ENCODE results near the gene UBE2I.

Gene UBE2I

DNA sequence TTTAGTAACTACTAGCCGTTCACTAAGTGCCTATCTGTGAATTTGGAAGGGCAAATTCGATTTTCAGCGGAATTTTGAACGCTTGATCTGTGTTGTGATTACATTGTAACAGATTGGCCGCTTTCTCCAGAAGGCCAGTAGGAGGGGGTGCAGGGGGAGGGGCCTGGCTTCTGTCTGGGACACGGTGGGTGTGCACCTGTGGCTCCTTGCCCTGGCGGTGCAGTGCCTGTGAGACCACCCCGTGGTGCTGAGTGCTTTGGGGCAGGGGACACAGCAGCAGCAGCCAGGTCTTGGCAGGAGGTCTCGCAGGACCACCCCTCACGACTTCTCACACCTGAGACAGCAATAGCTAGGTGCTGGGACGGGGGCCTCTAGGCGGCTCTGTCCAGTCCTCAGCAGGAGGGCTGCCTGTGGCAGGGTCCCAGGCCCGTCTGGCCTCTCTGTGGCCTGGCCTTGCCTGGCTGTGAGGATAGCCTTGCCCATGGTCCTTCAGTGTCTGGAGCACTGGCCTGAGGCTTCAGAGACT is 1.8 kb downstream of the UBE2I start:
- H3K27ac ChIP-seq = peak overlapping the region in 1 of 2 donors; percentile 50
- intact Hi-C loops (cut with DNase I; ENCODE audit: low total_unique reads) = no loop called here

DNA sequence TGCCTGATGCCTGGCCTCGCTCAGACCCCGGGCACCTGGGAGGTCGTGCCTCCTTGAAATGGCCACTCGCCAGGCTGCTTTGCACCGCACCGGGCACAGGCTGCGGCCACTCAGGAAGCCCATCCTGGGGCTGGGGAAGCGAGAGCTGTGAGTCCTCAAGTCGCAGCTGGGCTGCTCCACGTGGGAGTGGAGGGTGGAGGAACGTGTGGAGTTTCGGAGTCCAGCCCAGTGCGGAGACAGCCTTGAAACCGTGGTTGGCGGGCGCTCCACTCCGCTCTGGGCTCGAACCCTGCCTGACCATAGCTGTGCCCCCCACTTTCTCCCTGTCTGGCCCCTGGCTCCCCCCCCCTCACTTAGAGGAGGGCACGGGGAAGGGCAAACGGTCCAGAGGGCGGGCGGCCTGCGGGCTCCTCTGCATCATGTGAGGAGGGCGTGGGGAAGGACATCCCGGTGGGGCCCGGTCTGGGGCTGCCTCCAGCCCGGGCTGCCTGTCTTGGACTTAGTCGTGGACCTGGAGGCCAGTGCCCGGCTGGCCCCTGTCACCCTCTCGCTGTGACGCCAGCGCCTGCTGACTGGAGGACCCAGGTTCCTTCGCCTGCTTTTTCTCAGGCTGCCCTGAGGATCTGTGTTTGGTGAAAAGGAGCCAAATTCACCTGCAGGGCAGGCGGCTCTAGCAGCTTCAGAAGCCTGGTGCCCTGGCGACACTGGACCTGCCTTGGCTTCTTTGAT is 2.5 kb downstream of the UBE2I start:
- Histone ChIP-seq H3K4me3 (peak overlapping the region; percentile 74 to 91), H3K27me3 (peaks cover 0 to 4% of the 10 kb centered on the region in 2 donors), H3K9me3 (no peaks in the 10 kb centered on the region), H3K27ac (no peak overlapping the region), H3K36me3 (peaks cover 26 to 42% (median 34%) of the 10 kb centered on the region in 3 donors), H3K4me1 (peaks cover 6 to 52% (median 32%) of the 10 kb centered on the region in 4 donors)
- intact Hi-C loops (cut with DNase I; ENCODE audit: low total_unique reads) = no loop called here
- no peak for DNase-seq
- TF ChIP-seq, protein P1, sequence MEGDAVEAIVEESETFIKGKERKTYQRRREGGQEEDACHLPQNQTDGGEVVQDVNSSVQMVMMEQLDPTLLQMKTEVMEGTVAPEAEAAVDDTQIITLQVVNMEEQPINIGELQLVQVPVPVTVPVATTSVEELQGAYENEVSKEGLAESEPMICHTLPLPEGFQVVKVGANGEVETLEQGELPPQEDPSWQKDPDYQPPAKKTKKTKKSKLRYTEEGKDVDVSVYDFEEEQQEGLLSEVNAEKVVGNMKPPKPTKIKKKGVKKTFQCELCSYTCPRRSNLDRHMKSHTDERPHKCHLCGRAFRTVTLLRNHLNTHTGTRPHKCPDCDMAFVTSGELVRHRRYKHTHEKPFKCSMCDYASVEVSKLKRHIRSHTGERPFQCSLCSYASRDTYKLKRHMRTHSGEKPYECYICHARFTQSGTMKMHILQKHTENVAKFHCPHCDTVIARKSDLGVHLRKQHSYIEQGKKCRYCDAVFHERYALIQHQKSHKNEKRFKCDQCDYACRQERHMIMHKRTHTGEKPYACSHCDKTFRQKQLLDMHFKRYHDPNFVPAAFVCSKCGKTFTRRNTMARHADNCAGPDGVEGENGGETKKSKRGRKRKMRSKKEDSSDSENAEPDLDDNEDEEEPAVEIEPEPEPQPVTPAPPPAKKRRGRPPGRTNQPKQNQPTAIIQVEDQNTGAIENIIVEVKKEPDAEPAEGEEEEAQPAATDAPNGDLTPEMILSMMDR (IDR thresholded peaks at IDR 0.05) = no peak

More for the DNA sequence above, 1.8 kb downstream of the UBE2I start:
- TF ChIP-seq, protein P1 (IDR thresholded peaks at IDR 0.05) = no peak
- no peak for DNase-seq
- Histone ChIP-seq H3K36me3 (peaks cover 20 to 36% (median 28%) of the 10 kb centered on the region in 3 donors), H3K9me3 (no peaks in the 10 kb centered on the region), H3K27me3 (peaks cover 0 to 4% of the 10 kb centered on the region in 2 donors), H3K4me3 (peak overlapping the region; percentile 74 to 91), H3K4me1 (peaks cover 6 to 52% (median 32%) of the 10 kb centered on the region in 4 donors)

DNA sequence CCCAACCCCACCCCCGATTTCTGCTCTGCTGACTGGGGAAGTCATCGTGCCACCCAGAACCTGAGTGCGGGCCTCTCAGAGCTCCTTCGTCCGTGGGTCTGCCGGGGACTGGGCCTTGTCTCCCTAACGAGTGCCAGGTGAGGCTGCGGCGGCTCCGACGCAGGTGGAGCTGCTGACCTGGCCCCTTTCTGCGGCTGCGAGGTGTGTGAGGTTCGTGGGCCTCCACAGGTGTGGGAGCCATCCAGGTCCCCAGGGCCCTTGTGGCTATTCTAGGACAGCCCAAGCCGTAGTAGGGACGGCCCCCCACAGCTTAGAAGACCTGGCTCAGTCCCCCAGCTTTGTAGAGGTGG is 3.0 kb downstream of the UBE2I start:
- peaks cover 32 to 47% (median 40%) of the 10 kb centered on the region in 3 donors for H3K36me3 ChIP-seq

DNA sequence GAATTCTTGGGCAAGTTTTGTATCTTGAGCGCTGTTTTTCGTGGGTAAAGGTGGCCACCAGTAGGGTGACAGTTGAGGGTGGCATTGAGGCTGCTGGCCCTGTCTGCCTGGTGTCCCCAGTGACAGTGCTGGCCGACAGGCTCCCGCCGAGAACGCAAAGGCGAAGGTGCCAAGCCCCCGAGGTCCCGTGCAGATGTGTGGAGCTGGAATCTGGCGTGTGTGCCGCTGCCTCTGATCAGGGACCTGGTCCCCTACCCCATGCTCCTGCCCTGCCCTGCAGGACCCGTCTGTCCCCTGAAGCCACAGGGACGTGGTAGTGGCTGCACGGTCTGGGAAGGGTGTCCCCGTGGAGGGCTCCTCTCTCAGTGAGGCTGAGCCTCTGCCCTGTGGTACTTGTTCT is 3.5 kb downstream of the UBE2I start:
- Histone ChIP-seq H3K27me3 (no peaks in the 10 kb centered on the region), H3K4me3 (no peak overlapping the region), H3K9me3 (no peaks in the 10 kb centered on the region), H3K27ac (no peak overlapping the region), H3K36me3 (peaks cover 36 to 52% (median 44%) of the 10 kb centered on the region in 3 donors), H3K4me1 (peaks cover 6 to 52% (median 32%) of the 10 kb centered on the region in 4 donors)
- TF ChIP-seq, protein P1 (IDR thresholded peaks at IDR 0.05) = no peak
- no peak for DNase-seq
- intact Hi-C loops (cut with DNase I; ENCODE audit: low total_unique reads) = no loop called here

More for the DNA sequence above, 3.0 kb downstream of the UBE2I start:
- TF ChIP-seq, protein P1 (IDR thresholded peaks at IDR 0.05) = no peak
- intact Hi-C loops (cut with DNase I; ENCODE audit: low total_unique reads) = no loop called here
- Histone ChIP-seq H3K27me3 (no peaks in the 10 kb centered on the region), H3K4me3 (peak overlapping the region in 1 of 2 donors; percentile 91), H3K27ac (no peak overlapping the region), H3K4me1 (peaks cover 6 to 52% (median 32%) of the 10 kb centered on the region in 4 donors), H3K9me3 (no peaks in the 10 kb centered on the region)
- DNase-seq = no peak

DNA sequence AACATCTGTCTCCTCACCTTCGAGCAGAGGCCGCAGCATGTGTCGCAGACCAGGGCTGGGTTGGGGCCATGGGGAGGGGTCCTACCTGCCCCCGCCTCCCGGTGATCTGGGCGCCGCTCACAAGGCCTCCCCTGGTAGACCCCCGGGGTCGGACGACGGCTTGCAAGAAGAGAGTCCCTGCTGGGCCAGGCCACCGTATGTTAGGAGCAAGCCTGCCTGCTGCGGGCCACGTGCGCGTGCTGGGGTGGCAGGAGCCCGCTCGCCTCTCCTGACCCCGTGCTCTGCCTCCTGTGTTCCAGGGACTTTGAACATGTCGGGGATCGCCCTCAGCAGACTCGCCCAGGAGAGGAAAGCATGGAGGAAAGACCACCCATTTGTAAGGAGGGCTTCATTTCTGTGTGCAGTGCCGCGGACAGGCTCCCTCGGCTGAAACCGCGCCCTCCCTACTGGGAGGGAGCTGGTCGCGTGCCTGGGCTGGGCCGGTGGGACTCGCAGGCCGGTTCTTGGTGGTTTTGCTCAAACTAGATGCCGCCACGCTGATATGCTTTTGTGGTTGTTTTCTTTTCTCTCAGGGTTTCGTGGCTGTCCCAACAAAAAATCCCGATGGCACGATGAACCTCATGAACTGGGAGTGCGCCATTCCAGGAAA is 4.4 kb downstream of the UBE2I start:
- Histone ChIP-seq H3K27me3 (no peaks in the 10 kb centered on the region), H3K4me1 (peaks cover 6 to 46% (median 32%) of the 10 kb centered on the region in 4 donors), H3K4me3 (no peak overlapping the region), H3K27ac (no peak overlapping the region), H3K36me3 (peaks cover 46 to 62% (median 54%) of the 10 kb centered on the region in 3 donors), H3K9me3 (no peaks in the 10 kb centered on the region)
- intact Hi-C loops (cut with DNase I; ENCODE audit: low total_unique reads) = no loop called here
- no peak for DNase-seq
- TF ChIP-seq, protein P1 (IDR thresholded peaks at IDR 0.05) = no peak
